ENCODE measurements around the gene KNSTRN.

Gene KNSTRN

DNA sequence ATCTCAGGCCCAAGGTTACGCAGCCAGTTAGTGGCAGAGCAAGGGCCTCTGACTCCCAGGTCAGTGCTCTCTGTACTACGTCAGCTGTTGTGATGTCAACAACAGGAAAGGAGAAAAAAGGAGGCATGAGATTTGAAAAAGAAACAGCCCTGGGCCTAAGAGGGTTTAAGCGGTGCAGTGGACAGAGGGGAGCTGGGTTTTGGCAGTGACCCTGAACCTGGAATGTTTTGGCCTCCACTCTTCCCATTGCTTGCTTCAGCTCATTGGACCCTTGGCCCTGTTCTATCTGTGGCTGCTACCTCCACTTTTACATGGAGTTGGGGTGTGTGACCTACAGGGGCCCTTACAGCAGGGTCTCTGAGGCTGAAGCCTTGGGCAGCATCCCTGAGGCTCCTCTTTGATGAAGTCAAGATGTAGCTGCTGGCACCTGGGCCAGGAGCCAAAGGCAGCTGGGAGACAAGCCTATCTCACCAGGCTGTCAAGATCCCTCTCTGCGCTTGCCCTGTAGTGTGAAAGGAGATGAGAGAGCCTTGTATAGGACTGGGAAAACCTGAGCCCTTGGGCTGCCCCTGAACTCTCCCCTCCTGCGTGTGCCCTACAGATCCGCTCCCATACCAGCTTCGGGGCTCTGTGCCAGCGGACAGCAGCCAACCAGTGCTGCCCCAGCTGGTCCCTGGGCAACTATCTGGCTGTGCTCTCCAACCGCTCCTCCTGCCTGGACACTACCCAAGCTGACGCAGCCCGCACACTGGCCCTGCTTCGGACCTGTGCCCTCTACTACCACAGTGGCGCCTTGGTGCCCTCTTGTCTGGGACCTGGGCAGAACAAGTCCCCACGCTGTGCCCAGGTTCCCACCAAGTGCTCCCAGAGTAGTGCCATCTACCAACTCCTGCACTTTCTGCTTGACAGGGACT, 15.8 kb upstream of the KNSTRN start:
- no peak for DNase-seq

DNA sequence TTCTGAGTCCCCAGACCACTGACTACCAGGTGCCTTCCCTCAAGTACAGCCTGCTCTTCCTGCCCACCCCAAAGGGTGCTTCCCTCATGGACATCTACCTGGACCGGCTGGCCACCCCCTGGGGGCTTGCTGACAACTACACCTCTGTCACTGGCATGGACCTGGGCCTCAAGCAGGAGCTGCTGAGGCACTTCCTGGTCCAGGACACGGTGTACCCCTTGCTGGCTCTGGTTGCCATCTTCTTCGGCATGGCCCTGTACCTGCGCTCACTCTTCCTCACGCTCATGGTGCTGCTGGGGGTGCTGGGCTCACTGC, 15.2 kb upstream of the KNSTRN start:
- no peak for DNase-seq

DNA sequence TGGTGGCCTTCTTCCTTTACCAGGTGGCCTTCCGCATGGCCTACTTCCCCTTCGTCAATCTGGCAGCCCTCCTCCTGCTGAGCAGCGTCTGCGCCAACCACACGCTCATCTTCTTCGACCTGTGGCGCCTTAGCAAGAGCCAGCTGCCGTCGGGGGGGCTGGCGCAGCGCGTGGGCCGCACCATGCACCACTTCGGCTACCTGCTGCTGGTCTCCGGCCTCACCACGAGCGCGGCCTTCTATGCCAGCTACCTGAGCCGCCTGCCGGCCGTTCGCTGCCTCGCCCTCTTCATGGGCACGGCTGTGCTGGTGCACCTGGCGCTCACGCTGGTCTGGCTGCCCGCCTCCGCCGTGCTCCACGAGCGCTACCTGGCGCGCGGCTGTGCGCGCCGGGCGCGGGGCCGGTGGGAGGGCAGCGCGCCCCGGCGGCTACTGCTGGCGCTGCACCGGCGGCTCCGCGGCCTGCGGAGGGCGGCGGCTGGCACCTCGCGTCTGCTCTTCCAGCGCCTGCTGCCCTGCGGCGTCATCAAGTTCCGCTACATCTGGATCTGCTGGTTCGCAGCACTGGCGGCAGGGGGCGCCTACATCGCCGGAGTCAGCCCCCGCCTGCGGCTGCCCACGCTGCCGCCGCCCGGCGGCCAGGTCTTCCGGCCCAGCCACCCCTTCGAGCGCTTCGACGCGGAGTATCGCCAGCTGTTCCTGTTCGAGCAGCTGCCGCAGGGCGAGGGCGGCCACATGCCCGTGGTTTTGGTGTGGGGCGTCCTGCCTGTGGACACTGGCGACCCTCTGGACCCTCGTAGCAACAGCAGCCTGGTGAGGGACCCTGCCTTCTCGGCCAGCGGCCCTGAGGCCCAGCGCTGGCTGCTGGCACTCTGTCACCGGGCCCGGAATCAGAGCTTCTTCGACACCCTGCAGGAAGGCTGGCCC, 14.6 kb upstream of the KNSTRN start:
- DNase-seq, result peak; percentile 94

DNA sequence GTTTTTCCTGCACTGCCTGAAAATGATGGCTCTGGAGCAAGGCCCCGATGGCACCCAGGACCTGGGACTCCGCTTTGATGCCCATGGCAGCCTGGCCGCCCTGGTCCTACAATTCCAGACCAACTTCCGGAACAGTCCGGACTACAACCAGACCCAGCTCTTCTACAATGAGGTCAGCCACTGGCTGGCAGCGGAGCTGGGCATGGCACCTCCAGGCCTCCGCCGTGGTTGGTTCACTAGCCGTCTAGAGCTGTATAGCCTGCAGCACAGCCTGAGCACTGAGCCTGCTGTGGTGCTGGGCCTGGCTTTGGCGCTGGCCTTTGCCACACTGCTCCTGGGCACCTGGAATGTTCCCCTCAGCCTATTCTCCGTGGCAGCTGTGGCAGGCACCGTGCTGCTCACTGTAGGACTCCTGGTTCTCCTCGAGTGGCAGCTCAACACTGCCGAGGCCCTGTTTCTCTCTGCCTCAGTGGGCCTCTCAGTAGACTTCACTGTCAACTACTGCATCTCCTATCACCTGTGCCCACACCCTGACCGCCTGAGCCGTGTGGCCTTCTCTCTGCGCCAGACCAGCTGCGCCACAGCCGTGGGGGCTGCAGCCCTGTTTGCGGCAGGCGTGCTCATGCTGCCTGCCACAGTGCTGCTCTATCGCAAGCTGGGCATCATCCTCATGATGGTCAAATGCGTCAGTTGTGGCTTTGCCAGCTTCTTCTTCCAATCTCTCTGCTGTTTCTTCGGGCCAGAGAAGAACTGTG, 13.6 kb upstream of the KNSTRN start:
- no peak for DNase-seq

DNA sequence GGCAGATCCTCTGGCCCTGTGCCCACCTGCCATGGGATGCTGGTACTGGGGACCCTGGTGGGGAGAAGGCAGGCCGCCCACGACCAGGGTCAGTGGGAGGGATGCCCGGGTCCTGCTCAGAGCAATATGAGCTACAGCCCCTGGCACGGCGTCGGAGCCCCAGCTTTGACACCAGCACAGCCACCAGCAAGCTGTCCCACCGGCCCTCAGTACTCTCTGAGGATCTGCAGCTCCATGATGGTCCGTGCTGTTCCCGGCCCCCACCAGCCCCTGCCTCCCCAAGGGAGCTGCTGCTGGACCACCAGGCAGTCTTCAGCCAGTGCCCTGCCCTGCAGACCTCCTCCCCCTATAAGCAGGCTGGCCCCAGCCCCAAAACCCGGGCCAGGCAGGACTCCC, 13.0 kb upstream of the KNSTRN start:
- no peak for DNase-seq

DNA sequence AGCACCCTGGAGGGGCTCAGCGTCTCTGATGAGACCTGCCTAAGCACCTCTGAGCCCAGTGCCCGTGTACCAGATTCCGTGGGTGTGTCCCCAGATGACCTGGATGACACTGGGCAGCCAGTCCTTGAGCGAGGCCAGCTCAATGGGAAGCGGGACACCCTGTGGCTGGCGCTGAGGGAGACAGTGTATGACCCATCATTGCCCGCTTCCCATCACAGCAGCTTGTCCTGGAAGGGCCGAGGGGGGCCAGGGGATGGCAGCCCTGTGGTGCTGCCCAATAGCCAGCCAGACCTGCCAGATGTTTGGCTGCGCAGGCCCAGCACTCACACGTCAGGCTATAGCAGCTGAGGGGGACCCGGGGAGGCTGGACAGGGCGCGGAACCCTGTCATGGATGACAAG, 12.6 kb upstream of the KNSTRN start:
- DNase-seq, result no peak

DNA sequence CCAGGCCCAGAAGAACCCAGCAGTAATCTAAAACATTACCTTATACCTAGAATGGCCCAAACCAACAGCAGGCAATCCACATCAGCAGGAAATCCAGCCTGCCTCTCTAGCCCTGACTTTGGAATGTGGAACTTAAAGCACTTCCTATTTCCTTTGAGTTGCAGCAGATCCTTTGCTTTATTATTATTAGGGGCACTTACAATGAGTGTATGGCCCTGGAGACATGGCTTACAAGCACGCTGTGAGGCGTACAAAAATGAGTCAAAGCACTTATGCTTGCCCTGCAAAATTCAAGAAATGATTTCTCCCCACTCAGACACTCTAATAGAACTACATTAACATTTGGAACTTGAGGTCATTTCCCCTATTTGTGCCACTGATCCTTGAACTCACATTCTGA, 9.5 kb upstream of the KNSTRN start:
- no peak for DNase-seq

DNA sequence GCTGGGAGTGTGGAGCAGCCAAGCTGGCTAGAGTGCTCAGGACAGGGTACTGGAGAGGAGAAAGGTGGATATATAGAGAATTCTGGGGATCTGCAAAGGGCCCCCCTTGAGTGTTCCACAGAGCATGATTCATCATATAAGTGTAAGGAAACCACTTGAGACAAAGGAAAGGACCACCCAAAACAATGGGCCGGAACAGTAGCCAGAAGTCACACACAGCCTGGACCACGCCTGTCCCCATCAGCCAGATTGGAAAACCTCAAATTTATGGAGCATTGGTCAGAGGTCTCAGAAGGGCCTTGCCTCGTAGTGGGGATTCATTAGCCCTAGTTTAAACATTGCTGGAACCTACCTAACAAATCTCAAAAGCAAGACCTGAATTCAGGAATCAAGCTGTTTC, 4.9 kb upstream of the KNSTRN start:
- no peak for DNase-seq

DNA sequence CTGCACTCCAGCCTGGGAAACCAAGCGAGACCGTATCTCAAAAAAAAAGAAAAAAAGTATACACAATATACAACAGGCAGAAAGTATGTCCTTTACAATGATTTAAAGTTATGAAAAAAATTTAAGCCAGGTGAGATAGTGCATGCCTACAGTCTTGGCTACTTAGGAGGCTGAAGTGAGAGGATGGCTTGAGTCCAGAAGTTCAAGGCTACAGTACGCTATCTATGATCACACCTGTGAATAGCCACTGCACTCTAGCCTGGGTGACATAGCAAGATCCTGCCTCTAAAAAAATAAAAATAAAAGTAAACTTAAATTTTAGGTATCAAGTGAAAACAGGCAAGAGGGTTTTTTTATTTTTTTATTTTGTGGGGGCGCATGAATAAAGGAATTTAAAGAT, 3.1 kb upstream of the KNSTRN start:
- no peak for DNase-seq

DNA sequence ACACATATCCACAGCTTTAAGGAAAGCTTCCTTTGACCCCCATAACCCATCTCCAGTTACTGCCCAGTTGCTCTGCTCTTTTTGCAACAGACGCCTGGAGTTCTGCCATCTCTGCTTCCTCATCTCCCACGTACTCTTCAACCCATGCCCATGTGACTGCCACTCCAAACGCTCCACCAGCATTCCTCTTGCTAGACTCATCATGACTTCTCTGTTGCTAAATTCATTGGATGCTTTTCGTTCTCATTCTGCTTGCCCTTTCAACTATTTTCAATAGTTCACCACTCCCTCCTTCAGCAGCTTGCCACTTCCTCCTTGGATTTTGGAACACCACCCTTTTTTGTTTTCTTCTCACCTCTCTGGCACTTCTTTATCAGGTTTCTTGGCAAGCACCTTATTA, 2.7 kb upstream of the KNSTRN start:
- DNase-seq, result no peak

DNA sequence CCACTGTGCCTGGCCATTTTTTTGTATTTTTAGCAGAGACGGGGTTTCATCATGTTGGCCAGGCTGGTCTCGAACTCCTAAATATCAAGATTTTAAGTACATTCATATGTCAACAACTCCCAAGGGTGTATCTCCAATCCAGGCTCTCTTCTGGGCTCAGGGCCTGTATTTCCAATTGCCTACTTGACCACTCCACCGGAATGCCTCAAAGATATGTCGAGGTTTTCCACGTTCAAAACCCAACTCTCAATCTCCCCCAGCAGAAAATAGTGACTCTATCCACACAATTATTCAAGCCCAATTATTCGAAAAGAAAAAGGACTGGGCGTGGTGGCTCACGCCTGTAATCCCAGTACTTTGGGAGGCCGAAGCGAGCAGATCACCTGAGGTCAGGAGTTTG, 1.9 kb upstream of the KNSTRN start:
- DNase-seq, result no peak

DNA sequence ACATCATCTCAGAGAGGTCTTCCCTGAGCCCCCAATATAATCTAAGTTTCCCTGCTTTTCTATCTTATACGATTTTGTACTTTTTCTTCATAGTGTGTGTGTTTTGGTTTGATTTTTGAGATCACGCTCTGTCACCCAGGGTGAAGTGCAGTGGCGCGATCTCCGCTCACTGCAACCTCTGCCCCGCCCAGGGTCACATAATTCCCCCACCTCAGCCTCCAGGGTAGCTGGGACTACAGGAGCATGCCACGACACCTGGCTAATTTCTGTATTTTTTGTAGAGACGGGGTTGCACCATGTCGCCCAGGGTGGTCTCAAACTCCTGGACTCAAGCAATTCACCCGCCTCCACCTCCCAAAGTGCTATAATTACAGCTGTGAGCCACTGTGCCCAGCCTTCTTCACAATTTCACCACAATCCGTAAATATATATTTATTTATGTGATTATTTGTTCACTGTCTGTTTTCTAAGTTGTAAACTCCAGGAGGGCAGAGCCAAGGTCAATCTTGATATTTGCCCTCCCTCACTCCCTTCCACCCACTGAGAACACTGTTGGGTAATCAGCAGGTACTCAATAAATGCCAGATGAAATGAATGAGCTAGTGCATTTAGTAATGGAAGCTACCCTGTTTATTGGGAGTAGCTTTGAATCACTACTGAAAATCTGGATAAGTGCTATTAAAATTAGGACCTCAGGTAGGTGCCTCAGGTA, 547 bp upstream of the KNSTRN start:
- DNase-seq, result no peak

DNA sequence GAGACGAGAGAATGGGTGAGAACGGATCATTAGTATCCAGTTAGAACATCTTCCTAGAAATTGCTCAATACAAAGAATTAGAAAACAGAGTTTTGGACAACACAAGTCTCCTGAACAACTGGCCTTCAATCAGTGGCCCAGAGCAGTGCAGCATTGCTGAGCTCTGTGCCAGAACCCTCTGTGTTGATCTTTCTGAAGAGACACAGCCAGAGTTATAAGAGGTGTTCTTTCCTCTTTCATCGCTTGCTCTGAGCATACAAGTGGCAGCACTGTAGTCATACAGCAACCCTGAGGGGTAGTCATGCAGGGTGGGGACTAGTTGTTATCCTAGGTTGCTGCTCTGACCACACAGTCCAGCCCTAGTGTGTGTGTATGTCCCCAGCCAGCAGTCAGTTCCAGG, 4.0 kb downstream of the KNSTRN start:
- DNase-seq, result no peak

DNA sequence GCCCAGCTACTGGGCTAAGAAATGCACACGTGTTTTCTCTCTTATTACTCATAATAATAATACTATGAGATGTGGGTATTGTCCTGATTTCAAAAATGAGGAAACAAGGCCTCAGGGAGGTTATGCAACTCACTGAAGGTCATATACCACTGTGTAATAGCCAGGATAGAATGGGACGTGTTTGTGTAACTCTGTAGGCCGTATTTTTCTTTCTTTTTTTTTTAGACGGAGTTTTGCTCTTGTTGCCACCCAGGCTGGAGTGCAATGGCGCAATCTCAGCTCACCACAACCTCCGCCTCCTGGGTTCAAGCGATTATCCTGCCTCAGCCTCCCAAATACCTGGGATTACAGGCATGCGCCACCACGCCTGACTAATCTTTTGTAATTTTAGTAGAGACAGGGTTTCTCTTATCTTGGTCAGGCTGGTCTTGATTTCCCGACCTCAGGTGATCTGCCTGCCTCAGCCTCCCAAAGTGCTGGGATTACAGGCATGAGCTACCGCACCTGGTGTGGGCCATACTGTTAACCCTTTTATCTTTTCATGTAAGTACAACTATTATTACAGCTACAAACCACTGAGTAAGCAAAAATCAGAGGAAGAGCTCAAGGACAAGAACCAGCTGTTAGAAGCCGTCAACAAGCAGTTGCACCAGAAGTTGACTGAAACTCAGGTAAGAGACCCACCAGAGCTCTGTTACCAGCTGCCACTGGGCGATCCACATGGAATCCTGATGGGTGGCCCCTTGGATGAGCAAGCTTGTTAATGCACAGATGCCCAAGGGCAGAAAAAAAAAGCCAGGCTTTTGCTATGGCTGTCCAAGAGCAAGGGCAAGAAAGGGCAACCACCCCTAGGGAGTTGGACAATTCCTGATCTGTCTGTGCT, 6.7 kb downstream of the KNSTRN start:
- DNase-seq, result no peak

DNA sequence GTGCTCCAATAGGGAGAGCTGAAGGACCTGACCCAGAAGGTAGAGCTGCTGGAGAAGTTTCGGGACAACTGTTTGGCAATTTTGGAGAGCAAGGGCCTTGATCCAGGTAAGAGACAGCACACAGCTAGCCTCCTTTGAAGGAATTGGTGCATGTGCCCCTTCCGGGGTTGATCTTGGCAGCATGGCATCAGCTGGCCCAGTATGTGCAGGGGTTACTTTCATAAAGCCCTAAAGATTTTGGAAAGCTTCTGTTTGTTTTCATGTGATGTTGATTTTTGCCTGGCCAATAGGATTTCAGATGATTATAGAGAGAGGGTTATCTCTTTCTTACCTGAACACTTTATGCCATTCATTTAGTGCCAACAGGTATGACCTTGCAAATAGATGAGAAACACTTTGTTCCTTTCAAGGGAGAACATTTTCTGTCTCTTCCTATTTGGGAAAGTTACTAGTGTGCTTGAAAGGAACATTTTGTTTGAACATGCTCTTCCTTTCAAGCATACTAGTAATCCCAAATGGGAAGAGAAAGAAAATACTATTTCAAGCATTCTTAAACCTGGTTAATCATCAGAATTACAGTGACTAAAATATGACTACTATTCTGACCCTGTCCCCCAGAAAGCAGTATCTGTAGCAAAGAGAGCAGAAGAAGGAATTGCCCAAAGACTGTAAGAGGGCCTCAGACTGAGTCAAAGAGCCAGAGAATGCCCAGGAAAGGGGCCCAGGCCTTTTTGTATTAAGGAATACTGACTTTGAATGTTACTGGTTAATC, 7.5 kb downstream of the KNSTRN start:
- no peak for DNase-seq

DNA sequence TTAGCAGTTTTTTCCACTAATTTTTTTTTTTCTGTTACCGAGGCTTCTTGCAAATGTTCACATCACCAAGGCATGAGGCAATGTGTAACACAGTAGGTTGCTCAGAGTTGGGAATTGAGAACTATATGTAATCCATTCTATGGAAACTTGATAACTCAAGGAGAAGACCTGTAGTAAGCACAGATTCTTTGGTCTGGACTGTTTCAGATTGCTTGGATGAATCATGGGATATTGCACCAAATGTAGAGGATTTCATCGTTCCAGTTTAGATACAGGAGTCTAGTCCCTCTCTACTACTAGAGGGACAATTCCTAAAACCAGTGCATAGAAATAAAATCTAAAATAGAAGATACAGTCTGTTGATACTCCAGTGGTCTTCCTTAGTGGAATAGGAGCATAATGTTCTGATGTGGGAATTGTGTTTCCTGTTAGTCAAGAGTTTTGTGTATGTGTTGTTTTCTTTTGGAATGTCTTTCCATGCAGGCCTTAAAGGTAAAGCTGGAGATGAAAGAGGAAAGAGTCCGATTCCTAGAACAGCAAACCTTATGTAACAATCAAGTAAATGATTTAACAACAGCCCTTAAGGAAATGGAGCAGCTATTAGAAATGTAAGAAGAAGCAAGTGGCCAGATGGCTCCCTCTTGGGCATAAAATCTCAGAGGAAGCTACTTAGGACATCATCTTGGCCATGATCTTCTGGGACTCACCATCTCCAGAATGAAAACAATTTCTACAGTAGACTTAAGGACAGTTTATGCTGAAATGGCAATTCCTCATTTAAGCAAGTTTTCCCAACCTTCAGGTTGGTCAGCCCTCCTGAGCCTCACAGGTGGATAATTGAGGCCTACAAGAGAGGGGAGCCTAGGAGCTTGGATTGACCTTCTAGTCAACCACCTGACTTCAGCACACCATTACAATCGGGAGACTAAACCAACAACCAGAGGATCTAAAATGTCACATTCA, 10.7 kb downstream of the KNSTRN start:
- DNase-seq, result no peak

DNA sequence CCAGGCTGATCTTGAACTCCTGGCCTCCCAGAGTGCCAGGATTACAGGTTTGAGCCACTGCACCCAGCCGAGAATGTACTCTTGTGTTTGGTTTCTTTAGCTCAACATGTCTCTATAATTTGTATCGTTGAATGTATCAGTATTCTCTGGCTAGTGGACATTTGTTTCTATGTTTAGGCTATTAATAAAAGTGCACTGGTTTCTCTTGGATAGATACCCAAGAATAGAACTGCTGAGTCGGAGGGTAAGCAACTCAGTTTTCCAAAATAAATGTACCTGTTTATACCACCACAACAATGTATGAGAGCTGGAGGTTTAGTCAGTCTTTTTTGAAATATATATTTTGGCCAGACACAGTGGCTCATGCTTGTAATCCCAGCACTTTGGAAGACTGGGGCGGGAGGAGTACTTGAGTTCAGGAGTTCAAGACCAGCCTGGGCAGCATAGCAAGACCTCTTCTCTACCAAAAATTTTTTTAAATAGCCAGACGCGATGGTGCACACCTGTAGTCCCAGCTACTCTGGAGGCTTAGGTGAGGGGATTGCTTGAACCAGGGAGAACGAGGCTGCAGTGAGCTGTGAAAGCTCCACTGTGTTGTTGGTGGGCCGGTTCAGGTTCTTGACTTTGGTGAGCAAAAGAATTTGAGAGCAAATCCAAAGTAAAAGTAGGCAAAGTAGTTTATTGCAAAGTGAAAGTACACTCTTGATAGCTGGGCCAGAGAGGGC, 15.3 kb downstream of the KNSTRN start:
- no peak for DNase-seq

DNA sequence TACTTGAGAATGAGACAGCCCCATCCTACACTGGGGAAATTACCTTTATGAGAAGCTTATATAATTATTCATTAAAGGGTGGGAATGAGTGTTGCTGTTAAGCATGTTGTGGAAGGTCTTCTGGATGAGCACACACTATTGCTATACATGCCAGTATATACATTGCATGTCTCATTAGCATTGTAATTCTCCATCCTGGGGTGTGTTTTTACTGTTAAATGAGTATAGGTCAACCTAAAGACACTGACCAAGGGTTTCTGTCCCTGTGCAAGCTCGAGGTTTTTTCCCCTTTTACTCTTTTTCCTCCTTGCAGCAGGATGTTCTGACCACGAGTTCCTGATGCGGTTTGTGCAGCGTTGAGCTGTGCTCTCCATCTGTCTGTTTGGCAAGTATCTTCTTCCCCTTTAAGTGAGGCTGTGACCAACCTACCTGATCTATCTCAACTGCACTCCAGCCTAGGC, 15.9 kb downstream of the KNSTRN start:
- DNase-seq, result peak; percentile 21

DNA sequence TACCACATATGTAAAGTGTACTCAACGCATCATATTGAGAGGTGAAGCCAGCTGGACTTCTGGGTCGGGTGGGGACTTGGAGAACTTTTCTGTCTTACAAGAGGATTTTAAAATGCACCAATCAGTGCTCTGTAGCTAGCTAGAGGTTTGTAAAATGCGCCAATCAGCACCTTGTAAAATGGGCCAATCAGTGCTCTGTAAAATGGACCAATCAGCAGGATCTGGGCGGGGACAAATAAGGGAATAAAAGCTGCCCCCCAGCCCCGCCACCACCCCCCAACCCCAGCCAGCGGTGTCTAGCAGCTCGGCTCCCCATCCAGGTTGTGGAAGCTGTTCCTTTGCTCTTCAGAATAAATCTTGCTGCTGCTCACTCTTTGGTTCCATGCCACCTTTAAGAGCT, 16.8 kb downstream of the KNSTRN start:
- no peak for DNase-seq

Data from CD4-positive, alpha-beta T cell treated with Interleukin-17A for 1 hour (primary cell).